ENCODE measurements around the gene LPCAT1. TPM values are rescaled to one million over a fixed set of nuclear protein-coding genes. Genes with fewer than 3 reads are reported as not detected.

Gene LPCAT1
- total and polyA plus RNA-seq, 2 experiments from 2014 or later: 78.0 to 255 TPM

GRCh38 chr5:1446602-1447343 is 77.0 kb downstream of the LPCAT1 start:
- TF ChIP-seq, protein P1, sequence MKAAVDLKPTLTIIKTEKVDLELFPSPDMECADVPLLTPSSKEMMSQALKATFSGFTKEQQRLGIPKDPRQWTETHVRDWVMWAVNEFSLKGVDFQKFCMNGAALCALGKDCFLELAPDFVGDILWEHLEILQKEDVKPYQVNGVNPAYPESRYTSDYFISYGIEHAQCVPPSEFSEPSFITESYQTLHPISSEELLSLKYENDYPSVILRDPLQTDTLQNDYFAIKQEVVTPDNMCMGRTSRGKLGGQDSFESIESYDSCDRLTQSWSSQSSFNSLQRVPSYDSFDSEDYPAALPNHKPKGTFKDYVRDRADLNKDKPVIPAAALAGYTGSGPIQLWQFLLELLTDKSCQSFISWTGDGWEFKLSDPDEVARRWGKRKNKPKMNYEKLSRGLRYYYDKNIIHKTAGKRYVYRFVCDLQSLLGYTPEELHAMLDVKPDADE (IDR thresholded peaks at IDR 0.05): no peak
- TF ChIP-seq NANOG (IDR thresholded peaks at IDR 0.05; ENCODE audit: borderline replicate concordance) (no peak), ZNF462 (CRISPR knock-in tag; IDR thresholded peaks at IDR 0.05) (no peak), CREB1 (CRISPR knock-in tag; IDR thresholded peaks at IDR 0.05; ENCODE audit: low read depth) (no peak), EZH2phosphoT487 (IDR thresholded peaks at IDR 0.05; ENCODE audit: unreplicated experiment) (no peak), JUNB (IDR thresholded peaks at IDR 0.05; ENCODE audit: unreplicated experiment) (no peak), REST (IDR thresholded peaks at IDR 0.05; ENCODE audit: unreplicated experiment) (no peak), CTCF (conservative IDR thresholded peaks at IDR 0.05; ENCODE audit: low read depth in 2 of 2) (no peak)
- H3K4me2 ChIP-seq: peak overlapping the region; percentile 88
- H4K20me1 ChIP-seq (replicated peaks; ENCODE audit: insufficient read depth): peaks cover 6% of the 10 kb centered on the region
- no peaks in the 10 kb centered on the region for H3K79me2 ChIP-seq (replicated peaks; ENCODE audit: insufficient read depth)
- no peaks in the 10 kb centered on the region for H3K4me1 ChIP-seq (ENCODE audit: insufficient read depth)
- 0 out of 3 replicates have a peak, but pooled peaks cover 4% of the 10 kb centered on the region for H3K4me1 Mint-ChIP-seq
- no peaks in the 10 kb centered on the region for H3K36me3 ChIP-seq (ENCODE audit: insufficient read depth)
- H3K27ac Mint-ChIP-seq: no peak overlapping the region
- H3K27me3 ChIP-seq (ENCODE audit: insufficient read depth): peaks cover 60% of the 10 kb centered on the region
- DNase-seq (ENCODE audit: low spot score) (no peak), ATAC-seq (peak; percentile 10)
- peak overlapping the region; percentile 27; the same call in 1 of the 3 replicates for H3K4me3 Mint-ChIP-seq
- H3K27me3 Mint-ChIP-seq (ENCODE audit: insufficient read depth, low read depth, poor library complexity): peaks cover 55% of the 10 kb centered on the region
- no peaks in the 10 kb centered on the region for H3K36me3 Mint-ChIP-seq (ENCODE audit: low read depth)
- no peaks in the 10 kb centered on the region for H3F3A ChIP-seq (replicated peaks; ENCODE audit: low read depth)
- peaks cover 3% of the 10 kb centered on the region; the same call in 2 of the 3 replicates for H3K9me3 Mint-ChIP-seq
- no peak overlapping the region for H2AFZ ChIP-seq
- no peaks in the 10 kb centered on the region for H3K9me2 ChIP-seq (ENCODE audit: insufficient read depth)
- peak overlapping the region; percentile 72; the same call in 1 of the 2 replicates for H3K4me3 ChIP-seq
- H3K27ac ChIP-seq (ENCODE audit: low read depth): no peak overlapping the region

All from GM23338 (cell line).